ENCODE data around the gene OR4E2. TPM values are rescaled to one million over a fixed set of nuclear protein-coding genes. Genes with fewer than 3 reads are reported as not detected.

The OR4E2 gene
- total and polyA plus RNA-seq, 10 donors = not detected

DNA sequence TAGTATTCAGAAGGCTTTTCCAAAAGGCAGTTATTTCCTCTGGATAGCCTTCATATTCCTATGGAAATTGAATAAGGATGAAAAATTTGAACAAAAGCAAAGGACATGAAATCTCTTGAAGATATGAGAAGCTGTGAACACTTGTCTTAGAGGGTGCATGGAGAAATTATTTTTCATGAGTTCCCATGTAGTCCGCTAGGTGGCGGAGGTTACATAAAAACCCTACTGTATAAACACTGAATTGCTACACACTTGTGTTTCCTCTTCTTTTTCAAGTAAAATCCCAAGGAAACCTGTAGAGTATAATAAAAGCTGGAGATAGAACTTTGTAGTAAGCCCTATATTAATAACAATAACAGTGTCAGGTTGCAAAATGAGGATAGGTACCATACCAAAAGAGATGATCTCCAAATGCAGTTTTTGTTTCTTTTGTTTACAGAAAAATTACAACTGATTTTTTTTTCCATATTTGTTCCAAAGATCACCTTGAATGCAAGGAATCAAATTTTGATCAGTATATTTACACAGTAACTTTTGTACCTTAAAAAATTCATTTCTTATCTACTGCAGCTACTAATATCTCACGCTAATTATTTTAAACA is 57.8 kb downstream of the OR4E2 start:
- H3K4me1 ChIP-seq = no peaks in the 10 kb centered on the region
- intact Hi-C loops (cut with DNase I; ENCODE audit: low total_unique reads) = no loop called here
- no peak overlapping the region for H3K4me3 ChIP-seq
- no peak overlapping the region for H3K27ac ChIP-seq
- WGBS, 5 donors = 30 to 33% (median 31%) methylated on average over 3 of the region's 3 CpGs
- peaks cover 0 to 16% (median 0%) of the 10 kb centered on the region in 8 donors for H3K9me3 ChIP-seq
- H3K27me3 ChIP-seq (replicated peaks in 1 of 7) = peaks cover 0 to 55% (median 0%) of the 10 kb centered on the region in 7 donors
- TF ChIP-seq, protein P1, sequence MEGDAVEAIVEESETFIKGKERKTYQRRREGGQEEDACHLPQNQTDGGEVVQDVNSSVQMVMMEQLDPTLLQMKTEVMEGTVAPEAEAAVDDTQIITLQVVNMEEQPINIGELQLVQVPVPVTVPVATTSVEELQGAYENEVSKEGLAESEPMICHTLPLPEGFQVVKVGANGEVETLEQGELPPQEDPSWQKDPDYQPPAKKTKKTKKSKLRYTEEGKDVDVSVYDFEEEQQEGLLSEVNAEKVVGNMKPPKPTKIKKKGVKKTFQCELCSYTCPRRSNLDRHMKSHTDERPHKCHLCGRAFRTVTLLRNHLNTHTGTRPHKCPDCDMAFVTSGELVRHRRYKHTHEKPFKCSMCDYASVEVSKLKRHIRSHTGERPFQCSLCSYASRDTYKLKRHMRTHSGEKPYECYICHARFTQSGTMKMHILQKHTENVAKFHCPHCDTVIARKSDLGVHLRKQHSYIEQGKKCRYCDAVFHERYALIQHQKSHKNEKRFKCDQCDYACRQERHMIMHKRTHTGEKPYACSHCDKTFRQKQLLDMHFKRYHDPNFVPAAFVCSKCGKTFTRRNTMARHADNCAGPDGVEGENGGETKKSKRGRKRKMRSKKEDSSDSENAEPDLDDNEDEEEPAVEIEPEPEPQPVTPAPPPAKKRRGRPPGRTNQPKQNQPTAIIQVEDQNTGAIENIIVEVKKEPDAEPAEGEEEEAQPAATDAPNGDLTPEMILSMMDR (IDR thresholded peaks at IDR 0.05 in 8 of 11, conservative IDR thresholded peaks at IDR 0.05 in 3 of 11) = peak in 9 of 11 experiments; percentile 10 to 75 (median 60)
- no peak for TF ChIP-seq POLR2A (IDR thresholded peaks at IDR 0.05)
- no peaks in the 10 kb centered on the region for H3K36me3 ChIP-seq
- DNase-seq = no peak

DNA sequence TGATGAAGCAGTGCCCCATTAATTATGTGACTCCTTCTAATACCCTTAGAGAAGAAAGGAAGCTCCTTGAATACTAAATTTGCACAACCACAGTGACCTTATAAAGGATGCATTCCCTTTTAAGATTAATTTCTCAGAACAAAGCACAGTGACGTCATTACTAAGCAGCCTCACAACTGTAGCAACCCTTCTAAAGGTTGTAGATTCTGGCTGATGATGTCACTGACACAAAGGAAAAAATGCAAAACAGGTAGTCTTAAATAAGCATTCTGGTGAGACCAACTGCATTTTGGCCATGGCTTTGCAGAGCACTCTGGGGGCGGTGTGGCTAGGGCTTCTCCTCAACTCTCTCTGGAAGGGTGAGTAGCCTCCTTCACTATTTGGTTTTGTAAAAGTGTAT is 58.4 kb downstream of the OR4E2 start:
- 67 to 93% (median 82%) methylated on average over 2 of the region's 2 CpGs for WGBS, 5 donors
- TF ChIP-seq POLR2AphosphoS5 (IDR thresholded peaks at IDR 0.05) = no peak
- no peak for TF ChIP-seq POLR2A (IDR thresholded peaks at IDR 0.05)
- TF ChIP-seq, protein P1 (IDR thresholded peaks at IDR 0.05 in 8 of 11, conservative IDR thresholded peaks at IDR 0.05 in 3 of 11) = no peak
- Histone ChIP-seq H3K27me3 (replicated peaks in 1 of 7) (peaks cover 0 to 55% (median 0%) of the 10 kb centered on the region in 7 donors), H3K4me3 (no peak overlapping the region), H3K36me3 (no peaks in the 10 kb centered on the region), H3K9me3 (peaks cover 0 to 10% (median 0%) of the 10 kb centered on the region in 8 donors), H3K27ac (no peak overlapping the region), H3K4me1 (no peaks in the 10 kb centered on the region)
- intact Hi-C loops (cut with DNase I; ENCODE audit: low total_unique reads) = no loop called here
- DNase-seq = no peak

DNA sequence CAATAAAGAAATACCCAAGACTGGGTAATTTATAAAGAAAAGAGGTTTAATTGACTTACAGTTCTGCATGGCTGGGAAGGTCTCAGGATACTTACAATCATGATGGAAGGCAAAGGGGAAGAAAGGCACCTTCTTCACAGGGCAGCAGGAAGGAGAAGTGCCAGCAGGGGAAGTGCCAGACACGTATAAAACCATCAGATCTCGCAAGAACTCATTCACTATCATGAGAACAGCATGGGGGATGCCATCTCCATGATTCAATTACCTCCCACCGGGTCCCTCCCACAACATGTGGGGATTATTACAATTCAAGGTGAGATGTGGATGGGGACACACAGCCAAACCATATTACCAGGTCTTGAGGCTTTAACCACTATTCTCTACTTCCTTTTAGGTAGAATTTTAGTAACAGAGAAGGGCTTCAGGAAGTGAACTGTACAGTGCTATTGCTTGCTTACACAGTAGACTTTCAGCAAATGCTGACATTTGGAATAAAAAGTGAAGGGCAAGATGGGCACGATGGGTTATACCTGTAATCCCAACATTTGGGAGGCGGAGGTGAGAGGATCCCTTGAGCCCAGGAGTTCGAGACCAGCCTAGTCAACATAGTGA is 60.8 kb downstream of the OR4E2 start:
- no peaks in the 10 kb centered on the region for H3K36me3 ChIP-seq
- no peak for TF ChIP-seq POLR2A (IDR thresholded peaks at IDR 0.05)
- intact Hi-C loops (cut with DNase I; ENCODE audit: low total_unique reads) = no loop called here
- no peak for DNase-seq
- H3K27me3 ChIP-seq (replicated peaks in 1 of 7) = peaks cover 0 to 47% (median 0%) of the 10 kb centered on the region in 7 donors
- H3K9me3 ChIP-seq = no peaks in the 10 kb centered on the region
- 64 to 76% (median 71%) methylated on average over 6 of the region's 6 CpGs for WGBS, 5 donors
- H3K4me1 ChIP-seq = no peaks in the 10 kb centered on the region
- no peak overlapping the region for H3K4me3 ChIP-seq
- no peak overlapping the region for H3K27ac ChIP-seq

Small RNA genes within 50 kb of the gene (small RNA-seq; reads per million reads assigned to genes)
- gene AC243972.3 = 0 reads per million in 4 donors

Other genes with a start within 250 kb of the OR4E2 start
- 10 to 100 TPM; 83.9 to 99.4 (median 90.8) TPM for gene CHD8, start 197.7 kb upstream of the OR4E2 start, total RNA-seq
- gene CHD8, start 197.7 kb upstream of the OR4E2 start, polyA plus RNA-seq = 10 to 100 TPM; 23.8 to 38.2 (median 30.5) TPM
- 10 to 100 TPM; 21.5 to 34.2 (median 29.3) TPM for gene RAB2B, start 176.9 kb upstream of the OR4E2 start, total RNA-seq
- 10 to 100 TPM in 2 of 3 donors, 1 to 10 TPM in 1; 7.2 to 19.9 (median 12.2) TPM for gene RAB2B, start 176.9 kb upstream of the OR4E2 start, polyA plus RNA-seq
- gene TOX4, start 176.6 kb upstream of the OR4E2 start, total RNA-seq = 10 to 100 TPM; 45.7 to 70.8 (median 65.1) TPM
- 10 to 100 TPM in 2 of 3 donors, 1 to 10 TPM in 1; 9.9 to 17.5 (median 12.1) TPM for gene TOX4, start 176.6 kb upstream of the OR4E2 start, polyA plus RNA-seq
- gene METTL3, start 142.5 kb upstream of the OR4E2 start, total RNA-seq = 10 to 100 TPM; 52.0 to 88.7 (median 64.8) TPM
- 10 to 100 TPM; 46.2 to 61.1 (median 47.7) TPM for gene METTL3, start 142.5 kb upstream of the OR4E2 start, polyA plus RNA-seq
- 1 to 10 TPM; 2.7 to 6.7 (median 4.6) TPM for gene SALL2, start 127.5 kb upstream of the OR4E2 start, total RNA-seq
- 1 to 10 TPM in 1 of 3 donors, under 1 TPM in 2; 0.76 to 1.1 (median 0.93) TPM for gene SALL2, start 127.5 kb upstream of the OR4E2 start, polyA plus RNA-seq
- not detected for gene OR10G3, start 73.8 kb upstream of the OR4E2 start, total RNA-seq
- gene OR10G3, start 73.8 kb upstream of the OR4E2 start, polyA plus RNA-seq = under 1 TPM in 1 of 3 donors, not detected in 2; 0.06 TPM
- not detected for gene OR10G2, start 18.9 kb upstream of the OR4E2 start, total RNA-seq
- gene OR10G2, start 18.9 kb upstream of the OR4E2 start, polyA plus RNA-seq = not detected
- not detected for gene OR4E1, start 20.0 kb downstream of the OR4E2 start, total RNA-seq
- not detected for gene OR4E1, start 20.0 kb downstream of the OR4E2 start, polyA plus RNA-seq

Data from spleen (tissue), 11 donors.